GM15510 (cell line): ENCODE data around the gene FAHD1.

Experiments used
- POLR2A ChIP-seq: IDR thresholded peaks from 3 replicates; pipeline ENCODE4 v1.6.1; 2011; ENCODE audit warnings: borderline replicate concordance; ENCODE audit not compliant: insufficient read length; ENCODE audit errors: extremely low read depth

Gene FAHD1

DNA sequence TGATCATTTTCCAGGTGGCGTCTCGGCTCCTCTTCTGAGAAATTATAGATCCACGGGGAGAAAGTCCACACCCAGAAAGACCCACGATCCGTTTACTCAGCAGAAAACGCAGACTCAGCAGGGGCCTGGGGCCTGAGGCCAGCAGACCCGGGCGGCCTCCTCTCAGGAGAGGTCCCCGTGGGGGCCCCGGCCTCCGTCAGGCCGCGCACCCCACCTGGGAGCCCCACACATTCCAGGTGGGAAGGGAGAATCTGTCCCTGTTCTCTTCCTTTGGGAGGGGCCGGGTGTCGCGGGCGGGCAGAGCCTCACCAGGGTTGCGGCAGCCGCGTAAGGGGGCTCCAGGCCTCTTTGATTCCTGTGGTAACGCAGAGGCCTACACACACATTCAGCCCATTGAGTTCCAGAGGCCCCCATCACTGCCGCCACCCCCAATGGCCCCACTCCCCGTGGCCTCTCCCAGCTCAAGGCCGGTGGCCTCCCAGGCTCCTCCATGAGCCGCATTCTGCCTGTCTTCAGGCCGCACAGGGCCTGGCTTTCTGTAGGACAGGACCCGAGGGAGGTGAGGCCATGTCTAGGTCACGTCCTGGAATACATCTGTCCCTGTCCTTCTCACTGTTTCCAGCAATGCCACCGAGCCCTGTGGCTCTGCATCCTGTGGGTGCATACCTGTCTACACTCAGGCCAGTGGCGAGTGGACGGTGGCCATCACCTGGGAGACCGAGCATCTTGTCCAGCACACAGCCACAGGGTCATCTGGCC is 31.9 kb upstream of the FAHD1 start:
- no peak for TF ChIP-seq POLR2A

DNA sequence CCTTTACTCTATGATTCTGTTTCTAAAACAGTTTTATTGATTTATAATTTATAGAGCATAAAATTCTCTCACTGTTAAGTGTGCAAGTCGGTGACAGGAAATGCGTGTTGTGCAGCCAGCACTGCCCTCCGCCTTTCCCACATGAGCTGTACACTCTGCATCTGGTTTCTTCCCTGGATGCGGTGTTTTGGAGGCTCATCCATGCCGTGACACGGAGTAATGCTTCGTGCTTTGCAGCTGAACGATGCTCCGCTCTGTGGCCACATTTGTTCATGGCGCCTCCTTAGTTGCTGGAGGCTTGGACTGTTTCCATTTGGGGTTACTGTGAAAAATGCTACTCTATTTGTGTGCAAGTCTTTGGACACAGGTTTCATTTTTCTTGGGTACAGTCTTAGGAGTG is 26.3 kb upstream of the FAHD1 start:
- no peak for TF ChIP-seq POLR2A

DNA sequence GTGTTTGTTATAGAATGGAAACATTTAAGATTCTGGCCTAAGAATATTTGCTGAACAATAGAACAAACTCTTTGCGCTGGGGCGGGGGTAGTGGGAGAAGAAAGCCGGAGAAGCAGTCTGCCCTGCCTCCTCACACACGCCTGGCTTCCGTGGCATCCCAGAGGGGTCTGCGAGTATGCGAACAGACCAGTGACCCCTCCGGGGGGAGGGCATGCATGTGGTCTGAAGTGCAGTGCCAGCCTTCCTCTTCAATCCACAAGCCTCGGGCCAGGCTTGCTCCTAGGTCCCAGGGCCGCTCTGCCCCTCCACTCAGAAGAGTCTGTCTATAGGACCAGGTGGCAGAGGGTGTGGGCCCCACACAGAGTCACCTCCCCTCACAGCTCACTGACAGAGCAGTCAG is 19.4 kb upstream of the FAHD1 start:
- no peak for TF ChIP-seq POLR2A

GRCh38 chr16:1808691-1809090 is 18.3 kb upstream of the FAHD1 start:
- TF ChIP-seq POLR2A: no peak

DNA sequence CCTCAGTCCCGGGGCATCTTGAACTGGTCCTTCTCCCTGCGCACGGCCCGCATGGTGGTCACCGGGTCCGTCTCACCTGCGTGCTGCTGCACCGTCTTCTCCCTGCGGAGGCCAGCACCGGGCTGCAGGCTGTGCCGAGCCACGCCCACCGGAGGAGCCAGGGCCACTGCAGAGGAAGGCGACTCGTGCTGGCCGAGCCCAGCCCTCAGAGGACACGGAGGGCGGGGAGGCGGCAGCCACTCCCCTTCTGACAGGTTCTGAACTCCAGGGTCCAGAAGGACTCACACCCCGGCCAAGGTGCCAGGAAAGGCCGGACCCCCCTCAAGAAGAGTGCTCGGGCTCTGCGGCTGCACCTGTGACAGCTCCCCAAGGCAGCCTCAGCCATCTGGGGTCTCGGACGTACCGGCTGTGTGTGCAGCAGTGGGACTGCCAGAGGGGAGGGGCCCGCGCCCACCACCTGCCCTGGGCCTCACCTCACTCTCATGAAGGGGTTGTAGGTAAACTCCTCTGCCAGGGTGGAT is 17.7 kb upstream of the FAHD1 start:
- TF ChIP-seq POLR2A: no peak

- TF ChIP-seq POLR2A: no peak
These were observed 16.9 kb upstream of the FAHD1 start for GRCh38 chr16:1810106-1810505.

GRCh38 chr16:1810536-1810935 is 16.5 kb upstream of the FAHD1 start:
- TF ChIP-seq POLR2A: no peak

- no peak for TF ChIP-seq POLR2A
These were observed 14.3 kb upstream of the FAHD1 start for GRCh38 chr16:1812732-1813163.

- no peak for TF ChIP-seq POLR2A
These were observed 11.5 kb upstream of the FAHD1 start for GRCh38 chr16:1815461-1815860.

DNA sequence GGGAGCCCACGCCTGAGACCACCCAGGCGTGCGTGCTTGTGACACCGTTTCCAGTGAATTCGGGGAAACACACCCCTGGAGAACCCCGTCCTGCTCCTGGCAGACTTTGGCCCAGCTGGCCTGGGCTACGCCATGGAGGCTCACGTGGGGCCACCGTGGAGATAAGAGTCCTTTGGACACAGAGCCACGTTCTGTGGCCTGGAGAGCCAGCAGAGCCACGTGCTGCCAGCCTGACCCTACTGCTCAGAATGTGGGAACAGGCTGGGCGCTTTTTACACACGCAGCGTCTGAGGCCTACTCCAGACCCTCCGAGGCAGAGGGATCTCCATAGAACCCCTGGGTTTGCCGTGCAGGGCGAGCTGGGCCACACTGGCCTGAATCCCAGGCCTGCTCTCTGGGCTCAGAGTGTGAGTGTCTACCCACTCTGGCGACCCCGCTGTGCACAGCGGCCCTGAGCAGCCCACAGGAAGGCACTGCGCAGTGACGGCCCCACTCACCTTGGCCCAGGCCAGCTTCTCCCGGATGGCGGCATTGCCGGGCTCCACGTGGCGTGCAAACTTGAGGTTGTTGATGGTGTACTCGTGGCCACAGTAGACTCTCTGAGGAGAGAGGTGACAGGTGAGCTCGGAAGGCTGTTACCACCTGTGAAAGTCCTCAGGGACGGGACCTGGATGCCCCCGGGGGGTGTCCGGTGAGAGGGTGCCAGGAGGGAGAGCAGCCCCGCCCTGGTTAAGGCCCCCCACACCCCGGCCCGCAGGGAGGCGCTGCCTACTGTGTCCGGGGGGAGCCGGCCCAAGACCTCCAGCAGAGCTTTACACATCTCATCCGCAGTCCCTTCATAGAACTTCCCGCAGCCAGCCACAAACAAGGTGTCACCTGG is 10.4 kb upstream of the FAHD1 start:
- TF ChIP-seq POLR2A: no peak

DNA sequence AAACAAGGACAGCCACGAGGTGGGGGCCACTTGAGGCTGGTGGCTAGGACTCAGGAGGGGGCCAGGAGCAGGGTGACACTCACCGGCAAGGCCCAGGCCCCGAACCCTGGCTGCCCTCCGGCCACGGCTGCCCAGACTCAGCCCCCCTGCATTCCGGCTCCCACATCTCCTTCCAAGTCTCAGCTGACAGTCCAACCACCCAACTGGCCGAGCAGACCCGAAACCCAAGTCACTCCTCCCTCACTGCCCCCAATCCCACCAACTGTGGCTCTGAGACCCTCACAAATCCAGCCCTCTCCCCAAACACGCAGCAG is 9.8 kb upstream of the FAHD1 start:
- TF ChIP-seq POLR2A: no peak

- TF ChIP-seq POLR2A: no peak
These were observed 9.3 kb upstream of the FAHD1 start for GRCh38 chr16:1817716-1818115.

GRCh38 chr16:1818204-1818872 is 8.7 kb upstream of the FAHD1 start:
- TF ChIP-seq POLR2A: no peak

- no peak for TF ChIP-seq POLR2A
These were observed 8.0 kb upstream of the FAHD1 start for GRCh38 chr16:1818873-1819525.

- TF ChIP-seq POLR2A: no peak
These were observed 7.4 kb upstream of the FAHD1 start for GRCh38 chr16:1819611-1820010.
